GM23248 (cell line): ENCODE results near the gene STK4.

ENCODE experiments used
- EZH2 ChIP-seq: fragments of 200-600 bp; sonication (generic); IDR thresholded peaks from 2 replicates; pipeline ENCODE4 v1.6.1; 2018; ENCODE audit warnings: antibody characterized with exemption, mild to moderate bottlenecking; ENCODE audit not compliant: insufficient read depth, poor library complexity, severe bottlenecking
- EZH2phosphoT487 ChIP-seq: fragments of 200-600 bp; sonication (generic); IDR thresholded peaks from 2 replicates; pipeline ENCODE4 v1.6.1; 2018; ENCODE audit warnings: antibody characterized with exemption, moderate library complexity, mild to moderate bottlenecking, low read depth; ENCODE audit not compliant: insufficient read depth

- no peak for TF ChIP-seq EZH2phosphoT487
- TF ChIP-seq EZH2: no peak
Measured at GRCh38 chr20:45059022-45059728, 92.9 kb downstream of the STK4 start.
